ENCODE measurements around the gene TEN1. TPM values are rescaled to one million over a fixed set of nuclear protein-coding genes. Genes with fewer than 3 reads are reported as not detected.

Gene TEN1
- polyA plus RNA-seq, 2 donors: 42.7 to 43.7 TPM

DNA sequence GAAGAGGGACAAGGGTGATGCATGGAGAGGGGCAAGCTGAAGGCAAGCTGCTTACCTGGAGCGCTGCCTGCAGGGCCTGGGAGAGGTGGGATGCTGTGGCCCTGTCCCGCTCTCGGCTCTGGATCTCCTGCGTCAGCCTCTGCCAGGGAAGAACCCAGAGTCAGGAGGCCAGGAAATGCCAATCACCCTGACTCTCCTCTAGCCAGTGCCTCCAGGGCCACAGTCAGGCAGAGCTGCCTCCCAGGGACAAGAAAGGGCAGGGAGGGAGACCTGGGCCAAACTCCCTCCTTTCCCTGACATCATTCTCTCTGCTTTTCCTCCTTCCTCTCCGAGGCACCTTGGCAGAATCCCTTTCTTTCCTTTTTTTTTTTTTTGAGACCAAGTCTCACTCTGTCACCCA lies 32.9 kb downstream of the TEN1 start:
- Histone ChIP-seq H3K36me3 (ENCODE audit: control insufficient read depth in 2 of 2, insufficient read depth in 2 of 2, low read length in 1 of 2) (peaks cover 9 to 74% of the 10 kb centered on the region in 2 donors), H3K27ac (ENCODE audit: low read depth in 2 of 2, low read length in 1 of 2) (no peak overlapping the region), H3K4me3 (ENCODE audit: low read depth in 1 of 2, low read length in 2 of 2) (no peak overlapping the region), H3K27me3 (ENCODE audit: control insufficient read depth in 1 of 2, insufficient read depth in 2 of 2, low read length in 2 of 2) (no peaks in the 10 kb centered on the region), H3K9me3 (ENCODE audit: control insufficient read depth in 2 of 2, insufficient read depth in 1 of 2, low read depth in 1 of 2, low read length in 1 of 2) (no peaks in the 10 kb centered on the region), H3K4me1 (ENCODE audit: control insufficient read depth in 2 of 2, insufficient read depth in 2 of 2, low read length in 1 of 2) (peaks cover 4 to 7% of the 10 kb centered on the region in 2 donors)
- WGBS, 2 donors: 85% methylated on average over 5 of the region's 5 CpGs

DNA sequence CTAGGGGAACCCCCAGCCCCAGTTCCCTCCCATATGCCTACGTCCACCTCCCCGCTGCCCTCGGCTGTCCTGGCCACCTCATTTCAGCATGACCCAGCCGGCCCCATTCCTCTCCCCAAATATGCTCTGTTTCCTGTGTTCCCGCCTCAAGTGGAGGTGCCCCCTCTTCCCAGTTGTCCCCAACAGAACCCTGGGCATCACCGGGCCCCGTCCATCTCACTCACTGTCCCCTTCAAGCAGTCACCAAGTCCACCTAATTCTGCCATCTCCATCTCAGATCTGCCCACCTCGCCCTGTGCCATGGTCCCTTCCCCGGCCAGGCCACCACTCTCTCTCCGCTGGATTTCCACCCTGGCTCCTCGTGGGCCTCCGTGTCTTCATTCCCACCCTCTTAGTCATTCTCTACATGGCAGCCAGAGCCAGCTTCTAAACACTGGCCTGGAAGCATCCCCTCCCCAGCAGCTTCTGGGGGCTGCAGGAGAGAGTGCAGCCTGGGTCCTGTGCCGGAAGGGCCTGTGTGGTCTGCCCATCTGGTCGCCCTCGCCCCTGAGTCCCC lies 34.4 kb downstream of the TEN1 start:
- Histone ChIP-seq H3K27me3 (ENCODE audit: control insufficient read depth in 1 of 2, insufficient read depth in 2 of 2, low read length in 2 of 2) (no peaks in the 10 kb centered on the region), H3K4me1 (ENCODE audit: control insufficient read depth in 2 of 2, insufficient read depth in 2 of 2, low read length in 1 of 2) (peaks cover 4 to 7% of the 10 kb centered on the region in 2 donors), H3K9me3 (ENCODE audit: control insufficient read depth in 2 of 2, insufficient read depth in 1 of 2, low read depth in 1 of 2, low read length in 1 of 2) (no peaks in the 10 kb centered on the region), H3K4me3 (ENCODE audit: low read depth in 1 of 2, low read length in 2 of 2) (no peak overlapping the region), H3K27ac (ENCODE audit: low read depth in 2 of 2, low read length in 1 of 2) (no peak overlapping the region), H3K36me3 (ENCODE audit: control insufficient read depth in 2 of 2, insufficient read depth in 2 of 2, low read length in 1 of 2) (peaks cover 9 to 73% of the 10 kb centered on the region in 2 donors)
- 82 to 85% methylated on average over 15 of the region's 15 CpGs for WGBS, 2 donors

DNA sequence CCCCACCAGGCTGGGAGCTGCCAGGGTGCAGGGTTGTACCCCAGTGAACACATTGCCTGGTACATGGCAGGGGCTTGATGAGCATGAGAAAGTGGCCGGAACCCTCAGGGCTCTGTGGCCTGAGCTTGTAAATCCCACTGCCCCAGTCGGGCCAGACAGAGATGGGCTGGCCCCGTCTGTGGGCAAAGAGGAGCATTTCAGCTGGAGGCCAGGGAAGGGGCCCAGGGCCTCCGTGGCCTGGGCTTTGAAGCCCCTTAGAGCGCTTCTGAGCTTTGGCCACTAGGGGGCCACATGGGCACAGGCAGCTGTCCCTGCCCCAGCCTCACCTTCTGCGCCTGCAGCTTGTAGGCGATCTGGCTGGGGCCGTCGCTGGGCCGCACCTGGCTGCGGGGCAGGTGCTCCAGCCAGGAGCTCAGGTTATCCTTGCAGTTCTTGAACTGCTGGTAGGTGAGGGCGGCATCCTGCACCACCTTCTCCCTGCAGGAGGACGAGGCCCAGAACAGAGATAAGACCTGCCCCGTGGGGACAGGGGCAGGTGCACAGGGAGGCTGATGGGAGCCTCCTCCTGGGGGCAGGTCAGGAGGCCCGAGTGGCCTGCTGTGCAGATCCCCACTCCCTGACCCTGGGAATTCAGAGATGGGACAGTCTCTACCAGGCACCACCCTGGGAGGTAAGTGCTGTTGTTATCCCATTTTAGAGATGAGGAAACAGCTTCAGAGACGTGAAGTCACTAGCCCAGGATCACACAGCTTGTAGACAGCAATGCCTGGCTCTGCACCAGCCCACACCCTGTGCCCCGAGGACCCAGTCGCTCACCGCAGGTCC lies 35.3 kb downstream of the TEN1 start:
- WGBS, 2 donors: 24% methylated on average over 19 of the region's 19 CpGs
- Histone ChIP-seq H3K4me3 (ENCODE audit: low read depth in 1 of 2, low read length in 2 of 2) (no peak overlapping the region), H3K27ac (ENCODE audit: low read depth in 2 of 2, low read length in 1 of 2) (peak overlapping the region; percentile 17 to 27), H3K9me3 (ENCODE audit: control insufficient read depth in 2 of 2, insufficient read depth in 1 of 2, low read depth in 1 of 2, low read length in 1 of 2) (no peaks in the 10 kb centered on the region), H3K27me3 (ENCODE audit: control insufficient read depth in 1 of 2, insufficient read depth in 2 of 2, low read length in 2 of 2) (no peaks in the 10 kb centered on the region), H3K4me1 (ENCODE audit: control insufficient read depth in 2 of 2, insufficient read depth in 2 of 2, low read length in 1 of 2) (peaks cover 4 to 7% of the 10 kb centered on the region in 2 donors), H3K36me3 (ENCODE audit: control insufficient read depth in 2 of 2, insufficient read depth in 2 of 2, low read length in 1 of 2) (peaks cover 9 to 75% of the 10 kb centered on the region in 2 donors)

DNA sequence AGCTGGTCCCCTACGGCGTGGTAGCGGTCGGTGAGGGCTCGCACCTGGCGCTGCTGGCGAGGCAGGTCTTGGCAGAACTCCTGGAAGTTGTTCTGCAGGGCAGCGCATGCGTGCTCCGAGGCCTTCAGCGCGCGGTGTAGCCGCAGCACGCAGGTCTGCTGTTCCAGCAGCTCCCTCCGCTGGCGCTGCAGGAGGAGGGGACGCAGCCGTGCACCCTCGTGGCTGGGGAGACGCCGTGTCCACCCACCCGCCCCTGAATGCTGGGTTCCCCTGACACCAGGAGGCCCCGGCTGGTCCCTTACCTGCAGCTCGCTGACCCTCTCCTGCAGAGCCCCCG lies 35.9 kb downstream of the TEN1 start:
- Histone ChIP-seq H3K4me3 (ENCODE audit: low read depth in 1 of 2, low read length in 2 of 2) (no peak overlapping the region), H3K36me3 (ENCODE audit: control insufficient read depth in 2 of 2, insufficient read depth in 2 of 2, low read length in 1 of 2) (peaks cover 9 to 72% of the 10 kb centered on the region in 2 donors), H3K27ac (ENCODE audit: low read depth in 2 of 2, low read length in 1 of 2) (peak overlapping the region in 1 of 2 donors; percentile 13), H3K27me3 (ENCODE audit: control insufficient read depth in 1 of 2, insufficient read depth in 2 of 2, low read length in 2 of 2) (no peaks in the 10 kb centered on the region), H3K9me3 (ENCODE audit: control insufficient read depth in 2 of 2, insufficient read depth in 1 of 2, low read depth in 1 of 2, low read length in 1 of 2) (no peaks in the 10 kb centered on the region), H3K4me1 (ENCODE audit: control insufficient read depth in 2 of 2, insufficient read depth in 2 of 2, low read length in 1 of 2) (peaks cover 4 to 7% of the 10 kb centered on the region in 2 donors)
- 63 to 64% methylated on average over 24 to 26 of the region's 26 CpGs for WGBS, 2 donors

DNA sequence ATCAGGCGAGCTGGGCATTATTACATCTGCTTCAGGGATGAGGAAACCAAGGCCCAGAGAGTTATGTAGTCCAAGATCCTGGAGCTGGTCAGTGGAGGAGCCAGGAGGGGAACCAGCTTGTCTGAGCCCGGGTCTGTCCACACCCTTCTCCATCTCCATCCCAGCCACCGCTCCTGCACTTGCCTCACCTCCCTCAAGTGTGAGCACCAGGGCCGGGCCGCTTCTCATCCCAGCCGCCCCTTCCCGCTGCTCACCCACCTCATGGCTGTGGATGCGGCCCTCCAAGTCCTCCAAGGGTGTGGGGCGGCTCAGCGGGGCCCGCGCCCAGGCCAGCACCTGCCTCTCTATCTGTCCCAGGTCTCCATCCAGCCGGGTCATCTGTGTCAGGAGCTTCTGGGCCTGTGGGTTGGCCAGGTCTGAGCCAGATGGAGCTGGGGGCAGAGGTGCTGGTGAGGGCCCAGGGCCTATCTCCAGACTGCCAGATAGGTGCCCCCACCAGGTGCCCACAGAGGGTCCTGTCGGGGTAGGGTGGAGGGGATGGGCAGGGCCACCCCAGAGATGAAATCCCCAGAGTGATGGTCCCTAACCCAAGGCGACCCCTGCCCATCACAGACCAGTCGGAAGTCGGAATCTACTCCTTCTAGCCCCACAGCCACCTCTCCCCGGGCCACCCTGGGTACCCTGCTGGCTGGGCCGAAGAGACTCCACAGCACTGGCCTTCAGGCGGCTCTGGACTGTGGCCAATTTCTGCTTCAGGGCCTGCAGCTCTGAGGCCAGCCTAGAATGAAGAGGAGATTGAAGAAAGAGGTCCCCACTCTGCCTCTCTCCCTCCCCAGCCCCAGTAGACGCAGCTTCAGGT lies 38.7 kb downstream of the TEN1 start:
- Histone ChIP-seq H3K4me1 (ENCODE audit: control insufficient read depth in 2 of 2, insufficient read depth in 2 of 2, low read length in 1 of 2) (peaks cover 4 to 7% of the 10 kb centered on the region in 2 donors), H3K27ac (ENCODE audit: low read depth in 2 of 2, low read length in 1 of 2) (no peak overlapping the region), H3K4me3 (ENCODE audit: low read depth in 1 of 2, low read length in 2 of 2) (no peak overlapping the region), H3K36me3 (ENCODE audit: control insufficient read depth in 2 of 2, insufficient read depth in 2 of 2, low read length in 1 of 2) (peaks cover 5 to 61% of the 10 kb centered on the region in 2 donors), H3K9me3 (ENCODE audit: control insufficient read depth in 2 of 2, insufficient read depth in 1 of 2, low read depth in 1 of 2, low read length in 1 of 2) (no peaks in the 10 kb centered on the region), H3K27me3 (ENCODE audit: control insufficient read depth in 1 of 2, insufficient read depth in 2 of 2, low read length in 2 of 2) (no peaks in the 10 kb centered on the region)
- 87% methylated on average over 20 to 21 of the region's 21 CpGs for WGBS, 2 donors

DNA sequence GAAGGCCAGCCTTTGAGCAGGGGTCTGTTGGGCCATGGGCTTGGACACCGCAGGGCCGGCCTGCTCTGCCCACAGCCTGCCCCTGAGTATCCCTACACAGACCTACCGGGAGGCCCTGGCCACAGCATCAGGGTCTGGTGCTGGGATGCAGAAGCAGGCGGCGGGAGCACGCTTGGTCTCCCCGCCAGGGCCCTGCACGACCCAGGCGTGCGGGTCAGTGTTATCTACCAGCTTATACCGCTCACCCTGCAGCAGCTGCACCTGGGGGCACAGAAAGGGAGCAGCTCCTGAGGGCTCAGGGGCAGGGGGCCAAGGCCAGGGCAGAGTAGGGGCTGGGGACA lies 39.3 kb downstream of the TEN1 start:
- peaks cover 4 to 7% of the 10 kb centered on the region in 2 donors for H3K4me1 ChIP-seq (ENCODE audit: control insufficient read depth in 2 of 2, insufficient read depth in 2 of 2, low read length in 1 of 2)
- peaks cover 5 to 65% of the 10 kb centered on the region in 2 donors for H3K36me3 ChIP-seq (ENCODE audit: control insufficient read depth in 2 of 2, insufficient read depth in 2 of 2, low read length in 1 of 2)
- H3K4me3 ChIP-seq (ENCODE audit: low read depth in 1 of 2, low read length in 2 of 2): no peak overlapping the region
- no peaks in the 10 kb centered on the region for H3K27me3 ChIP-seq (ENCODE audit: control insufficient read depth in 1 of 2, insufficient read depth in 2 of 2, low read length in 2 of 2)
- no peak overlapping the region for H3K27ac ChIP-seq (ENCODE audit: low read depth in 2 of 2, low read length in 1 of 2)
- WGBS, 2 donors: 86 to 93% methylated on average over 11 of the region's 11 CpGs
- no peaks in the 10 kb centered on the region for H3K9me3 ChIP-seq (ENCODE audit: control insufficient read depth in 2 of 2, insufficient read depth in 1 of 2, low read depth in 1 of 2, low read length in 1 of 2)

DNA sequence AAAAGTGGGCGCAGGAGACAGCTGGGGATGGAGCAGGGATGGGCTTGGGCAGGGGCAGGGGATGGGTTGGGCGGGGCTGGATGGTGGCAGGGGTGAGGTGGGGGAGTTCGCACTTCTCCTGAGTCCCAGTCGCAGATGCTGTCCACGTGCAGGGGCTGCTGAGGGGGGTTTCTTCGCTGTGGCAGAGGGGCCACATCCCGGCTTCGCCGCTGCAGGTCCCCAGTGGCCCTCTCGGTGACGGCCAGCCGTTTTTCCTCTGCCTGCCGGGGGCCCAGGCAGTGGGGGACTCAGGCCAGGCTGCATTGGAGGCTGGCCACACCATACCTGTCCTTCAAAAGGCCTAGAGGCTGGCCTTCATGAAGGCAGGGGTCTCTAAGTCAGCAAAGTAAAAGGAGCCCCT lies 39.8 kb downstream of the TEN1 start:
- 85 to 90% methylated on average over 13 of the region's 13 CpGs for WGBS, 2 donors
- Histone ChIP-seq H3K27ac (ENCODE audit: low read depth in 2 of 2, low read length in 1 of 2) (no peak overlapping the region), H3K9me3 (ENCODE audit: control insufficient read depth in 2 of 2, insufficient read depth in 1 of 2, low read depth in 1 of 2, low read length in 1 of 2) (no peaks in the 10 kb centered on the region), H3K27me3 (ENCODE audit: control insufficient read depth in 1 of 2, insufficient read depth in 2 of 2, low read length in 2 of 2) (no peaks in the 10 kb centered on the region), H3K36me3 (ENCODE audit: control insufficient read depth in 2 of 2, insufficient read depth in 2 of 2, low read length in 1 of 2) (peaks cover 4 to 65% of the 10 kb centered on the region in 2 donors), H3K4me1 (ENCODE audit: control insufficient read depth in 2 of 2, insufficient read depth in 2 of 2, low read length in 1 of 2) (peaks cover 4 to 9% of the 10 kb centered on the region in 2 donors), H3K4me3 (ENCODE audit: low read depth in 1 of 2, low read length in 2 of 2) (no peak overlapping the region)

DNA sequence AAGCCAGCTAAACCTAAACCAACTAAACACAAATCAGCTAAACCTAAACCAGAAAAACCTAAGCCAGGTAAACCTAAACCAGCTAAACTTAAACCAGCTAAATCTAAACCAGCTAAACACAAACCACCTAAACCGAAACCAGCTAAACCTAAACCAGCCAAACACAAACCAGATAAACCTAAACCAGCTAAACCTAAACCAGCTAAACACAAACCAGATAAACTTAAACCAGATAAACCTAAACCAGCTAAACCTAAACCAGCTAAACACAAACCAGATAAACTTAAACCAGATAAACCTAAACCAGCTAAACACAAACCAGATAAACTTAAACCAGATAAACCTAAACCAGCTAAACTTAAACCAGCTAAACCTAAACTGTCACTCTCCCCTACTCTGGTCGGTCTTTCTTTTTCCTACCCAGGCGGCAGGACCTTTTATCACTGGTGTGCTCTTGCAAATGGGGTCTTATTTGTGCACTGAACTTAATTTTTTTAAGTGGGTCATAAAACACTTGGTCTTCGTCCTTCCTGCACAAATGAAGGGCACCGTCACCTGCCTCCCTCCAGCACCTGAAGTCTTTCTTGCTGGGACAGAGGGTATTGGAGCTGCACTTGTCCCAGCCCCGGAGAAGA lies 40.9 kb downstream of the TEN1 start:
- H3K27me3 ChIP-seq (ENCODE audit: control insufficient read depth in 1 of 2, insufficient read depth in 2 of 2, low read length in 2 of 2): no peaks in the 10 kb centered on the region
- peaks cover 0 to 58% of the 10 kb centered on the region in 2 donors for H3K36me3 ChIP-seq (ENCODE audit: control insufficient read depth in 2 of 2, insufficient read depth in 2 of 2, low read length in 1 of 2)
- no peak overlapping the region for H3K27ac ChIP-seq (ENCODE audit: low read depth in 2 of 2, low read length in 1 of 2)
- no peaks in the 10 kb centered on the region for H3K9me3 ChIP-seq (ENCODE audit: control insufficient read depth in 2 of 2, insufficient read depth in 1 of 2, low read depth in 1 of 2, low read length in 1 of 2)
- 87 to 89% methylated on average over 6 of the region's 6 CpGs for WGBS, 2 donors
- H3K4me1 ChIP-seq (ENCODE audit: control insufficient read depth in 2 of 2, insufficient read depth in 2 of 2, low read length in 1 of 2): peaks cover 1 to 4% of the 10 kb centered on the region in 2 donors
- no peak overlapping the region for H3K4me3 ChIP-seq (ENCODE audit: low read depth in 1 of 2, low read length in 2 of 2)

DNA sequence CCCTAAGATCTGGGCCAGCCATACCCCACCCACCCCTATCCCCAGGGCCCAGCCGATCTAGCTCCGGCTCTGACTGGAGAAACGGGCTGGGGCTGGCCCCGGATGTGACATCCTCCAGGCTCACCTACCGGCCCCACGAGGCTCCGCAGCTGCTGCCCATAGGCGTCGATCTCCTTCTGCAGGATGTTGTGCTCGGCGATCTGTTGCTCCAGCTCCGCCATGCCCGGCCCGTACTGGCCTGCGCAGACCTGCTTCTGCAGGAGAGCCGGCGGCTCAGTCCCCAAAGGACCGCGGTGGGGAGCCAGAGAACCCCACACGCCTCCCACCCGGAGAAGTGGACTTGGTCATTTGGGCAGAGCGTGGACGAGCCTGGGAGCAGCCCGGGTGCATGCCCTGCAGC lies 43.2 kb downstream of the TEN1 start:
- WGBS, 2 donors: 84 to 88% methylated on average over 22 to 24 of the region's 24 CpGs
- Histone ChIP-seq H3K36me3 (ENCODE audit: control insufficient read depth in 2 of 2, insufficient read depth in 2 of 2, low read length in 1 of 2) (peaks cover 0 to 42% of the 10 kb centered on the region in 2 donors), H3K4me1 (ENCODE audit: control insufficient read depth in 2 of 2, insufficient read depth in 2 of 2, low read length in 1 of 2) (peaks cover 0 to 2% of the 10 kb centered on the region in 2 donors), H3K4me3 (ENCODE audit: low read depth in 1 of 2, low read length in 2 of 2) (no peak overlapping the region), H3K27me3 (ENCODE audit: control insufficient read depth in 1 of 2, insufficient read depth in 2 of 2, low read length in 2 of 2) (no peaks in the 10 kb centered on the region), H3K9me3 (ENCODE audit: control insufficient read depth in 2 of 2, insufficient read depth in 1 of 2, low read depth in 1 of 2, low read length in 1 of 2) (no peaks in the 10 kb centered on the region), H3K27ac (ENCODE audit: low read depth in 2 of 2, low read length in 1 of 2) (no peak overlapping the region)

All from esophagus (tissue), 2 donors.